Activated T-cell treated with anti-CD3 and anti-CD28 coated beads, Interleukin-2, amount 50 U/mL, for 72 hours (primary cell): Measurements from ENCODE around the gene LEMD2. TPM values are rescaled to one million over a fixed set of nuclear protein-coding genes. Genes with fewer than 3 reads are reported as not detected.

Experiments used
- ATAC-seq, 2 donors: fragments of 150-1000 bp; cut with Tn5 transposase; replicated peaks in 1 of 2; 2 replicates each; pipeline ENCODE4 v1.10.0; 2021; ENCODE audit warnings: moderate library complexity in 2 of 2, mild to moderate bottlenecking in 1 of 2
- DNase-seq, 2 donors: peaks; one replicate each; pipeline ENCODE4 v3.0.0; 2021 to 2022; ENCODE audit warnings: mixed read lengths in 1 of 2
- H3K27ac Mint-ChIP-seq: one replicate; pipeline ENCODE4 v1.8.0; 2022; ENCODE audit warnings: mild to moderate bottlenecking, moderate library complexity, mixed read lengths
- H3K27me3 Mint-ChIP-seq: one replicate; pipeline ENCODE4 v1.8.0; 2022; ENCODE audit warnings: low read depth, mixed read lengths
- H3K36me3 Mint-ChIP-seq, 2 donors: one replicate each; pipeline ENCODE4 v1.8.0; 2022; ENCODE audit warnings: mixed read lengths in 2 of 2, mild to moderate bottlenecking in 1 of 2; ENCODE audit not compliant: insufficient read depth in 2 of 2
- H3K4me1 Mint-ChIP-seq: one replicate; pipeline ENCODE4 v1.8.0; 2022; ENCODE audit warnings: low read depth, mixed read lengths
- H3K4me3 Mint-ChIP-seq, 2 donors: one replicate each; pipeline ENCODE4 v1.8.0; 2022; ENCODE audit warnings: mild to moderate bottlenecking in 2 of 2, mixed read lengths in 2 of 2, moderate library complexity in 2 of 2
- H3K9me3 Mint-ChIP-seq, 2 donors: one replicate each; pipeline ENCODE4 v1.8.0; 2022; ENCODE audit warnings: mixed read lengths in 2 of 2
- total RNA-seq, 2 donors: library from RNA; stranded (reverse); gene quantifications; one replicate each; pipeline ENCODE4 v1.2.3, GENCODE V29; 2022

The LEMD2 gene
- total RNA-seq, 2 donors from 2014 or later = 76.4 to 93.8 TPM

- no peak overlapping the region for H3K4me3 Mint-ChIP-seq
- ATAC-seq = peak; percentile 12 to 17
Measured at GRCh38 chr6:33772082-33772830, 16.7 kb downstream of the LEMD2 start.

GRCh38 chr6:33771146-33772081 is 17.5 kb downstream of the LEMD2 start:
- Mint-ChIP-seq H3K27ac (no peak overlapping the region), H3K4me1 (peaks cover 15% of the 10 kb centered on the region), H3K9me3 (no peaks in the 10 kb centered on the region), H3K36me3 (peaks cover 3 to 6% of the 10 kb centered on the region in 2 donors), H3K4me3 (no peak overlapping the region), H3K27me3 (no peaks in the 10 kb centered on the region)
- DNase-seq = peak; percentile 60 to 75
- peak; percentile 65 to 68 for ATAC-seq

More at GRCh38 chr6:33772082-33772830, 16.7 kb downstream of the LEMD2 start:
- peaks cover 4 to 8% of the 10 kb centered on the region in 2 donors for H3K36me3 Mint-ChIP-seq
- H3K27me3 Mint-ChIP-seq = no peaks in the 10 kb centered on the region
- no peak for DNase-seq
- H3K27ac Mint-ChIP-seq = no peak overlapping the region
- H3K9me3 Mint-ChIP-seq = no peaks in the 10 kb centered on the region
- H3K4me1 Mint-ChIP-seq = peaks cover 15% of the 10 kb centered on the region

- Mint-ChIP-seq H3K36me3 (peaks cover 3 to 6% of the 10 kb centered on the region in 2 donors), H3K4me3 (no peak overlapping the region), H3K27me3 (no peaks in the 10 kb centered on the region), H3K4me1 (peaks cover 15% of the 10 kb centered on the region), H3K9me3 (no peaks in the 10 kb centered on the region), H3K27ac (no peak overlapping the region)
- ATAC-seq (no peak), DNase-seq (peak in 1 of 2 donors; percentile 26)
Measured at GRCh38 chr6:33770833-33771145, 18.1 kb downstream of the LEMD2 start.

GRCh38 chr6:33770124-33770832 is 18.7 kb downstream of the LEMD2 start:
- no peaks in the 10 kb centered on the region for H3K27me3 Mint-ChIP-seq
- peaks cover 15% of the 10 kb centered on the region for H3K4me1 Mint-ChIP-seq
- H3K4me3 Mint-ChIP-seq = no peak overlapping the region
- ATAC-seq = no peak
- H3K27ac Mint-ChIP-seq = no peak overlapping the region
- DNase-seq = no peak
- no peaks in the 10 kb centered on the region for H3K9me3 Mint-ChIP-seq
- H3K36me3 Mint-ChIP-seq = peaks cover 3 to 6% of the 10 kb centered on the region in 2 donors

GRCh38 chr6:33769248-33769821 is 19.6 kb downstream of the LEMD2 start:
- DNase-seq (no peak), ATAC-seq (no peak)
- Mint-ChIP-seq H3K4me3 (no peak overlapping the region), H3K27ac (no peak overlapping the region), H3K27me3 (no peaks in the 10 kb centered on the region), H3K4me1 (peaks cover 15% of the 10 kb centered on the region), H3K9me3 (no peaks in the 10 kb centered on the region), H3K36me3 (no peaks in the 10 kb centered on the region)

- Mint-ChIP-seq H3K9me3 (no peaks in the 10 kb centered on the region), H3K27ac (no peak overlapping the region)
Measured at GRCh38 chr6:33768644-33769120, 20.2 kb downstream of the LEMD2 start.

GRCh38 chr6:33766921-33767907 is 21.7 kb downstream of the LEMD2 start:
- H3K4me1 Mint-ChIP-seq = peaks cover 15% of the 10 kb centered on the region
- H3K27me3 Mint-ChIP-seq = no peaks in the 10 kb centered on the region
- H3K4me3 Mint-ChIP-seq = no peak overlapping the region
- H3K27ac Mint-ChIP-seq = no peak overlapping the region
- ATAC-seq (no peak), DNase-seq (no peak)
- H3K9me3 Mint-ChIP-seq = no peaks in the 10 kb centered on the region
- H3K36me3 Mint-ChIP-seq = no peaks in the 10 kb centered on the region

More at GRCh38 chr6:33768644-33769120, 20.2 kb downstream of the LEMD2 start:
- no peaks in the 10 kb centered on the region for H3K27me3 Mint-ChIP-seq
- peaks cover 15% of the 10 kb centered on the region for H3K4me1 Mint-ChIP-seq
- ATAC-seq (peak; percentile 69 to 79), DNase-seq (peak; percentile 78 to 84)
- H3K4me3 Mint-ChIP-seq = no peak overlapping the region
- no peaks in the 10 kb centered on the region for H3K36me3 Mint-ChIP-seq

GRCh38 chr6:33765368-33765767 is 23.6 kb downstream of the LEMD2 start:
- H3K4me3 Mint-ChIP-seq = no peak overlapping the region
- H3K9me3 Mint-ChIP-seq = no peaks in the 10 kb centered on the region
- H3K27ac Mint-ChIP-seq = no peak overlapping the region

GRCh38 chr6:33764036-33764435 is 24.9 kb downstream of the LEMD2 start:
- H3K36me3 Mint-ChIP-seq = no peaks in the 10 kb centered on the region
- ATAC-seq = no peak
- H3K27me3 Mint-ChIP-seq = no peaks in the 10 kb centered on the region
- no peak overlapping the region for H3K27ac Mint-ChIP-seq
- H3K9me3 Mint-ChIP-seq = no peaks in the 10 kb centered on the region
- H3K4me1 Mint-ChIP-seq = peaks cover 7% of the 10 kb centered on the region
- no peak for DNase-seq
- H3K4me3 Mint-ChIP-seq = no peak overlapping the region

More at GRCh38 chr6:33765368-33765767, 23.6 kb downstream of the LEMD2 start:
- no peak for DNase-seq
- Mint-ChIP-seq H3K4me1 (peaks cover 7% of the 10 kb centered on the region), H3K27me3 (no peaks in the 10 kb centered on the region), H3K36me3 (no peaks in the 10 kb centered on the region)
- no peak for ATAC-seq

GRCh38 chr6:33763483-33763882 is 25.4 kb downstream of the LEMD2 start:
- no peaks in the 10 kb centered on the region for H3K27me3 Mint-ChIP-seq
- H3K4me1 Mint-ChIP-seq = peaks cover 3% of the 10 kb centered on the region
- H3K9me3 Mint-ChIP-seq = no peaks in the 10 kb centered on the region
- ATAC-seq (no peak), DNase-seq (no peak)
- H3K36me3 Mint-ChIP-seq = no peaks in the 10 kb centered on the region
- no peak overlapping the region for H3K4me3 Mint-ChIP-seq
- no peak overlapping the region for H3K27ac Mint-ChIP-seq

DNA sequence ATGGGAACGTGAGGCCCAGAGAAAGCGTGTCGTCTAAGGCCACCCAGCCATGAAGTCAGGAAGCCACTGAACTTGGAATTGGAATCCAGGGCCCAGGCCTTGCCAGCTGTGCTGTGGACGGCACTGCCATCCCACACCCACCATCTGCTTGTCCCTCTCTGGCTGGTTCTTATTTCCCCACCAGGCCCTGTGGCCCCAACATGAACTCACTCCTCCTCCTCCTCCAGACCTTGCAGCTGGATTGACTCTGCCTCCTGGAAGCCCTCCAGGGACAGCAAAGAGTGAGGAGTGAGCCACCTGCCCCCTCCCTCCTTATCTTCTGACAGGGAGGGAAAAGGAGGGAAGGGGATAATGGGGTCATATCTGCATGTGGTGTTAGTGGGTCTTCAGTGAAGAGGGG is 26.2 kb downstream of the LEMD2 start:
- no peaks in the 10 kb centered on the region for H3K36me3 Mint-ChIP-seq
- H3K4me3 Mint-ChIP-seq = no peak overlapping the region
- no peak for DNase-seq
- no peaks in the 10 kb centered on the region for H3K4me1 Mint-ChIP-seq
- no peaks in the 10 kb centered on the region for H3K27me3 Mint-ChIP-seq
- no peak overlapping the region for H3K27ac Mint-ChIP-seq
- no peak for ATAC-seq
- H3K9me3 Mint-ChIP-seq = no peaks in the 10 kb centered on the region
